D721Med (cell line): ENCODE data around the gene TBC1D1.

Experiments
- DNase-seq: peaks from one replicate; pipeline ENCODE4 v3.0.0; 2011; ENCODE audit warnings: low spot score; ENCODE audit not compliant: insufficient read length
- FAIRE-seq: peaks from 2 replicates; lab custom pipeline; 2011; peaks lifted over from hg19 to GRCh38; lab: Jason Lieb, UNC
- TF ChIP-seq, protein P1 (sequence below): IDR thresholded peaks from 2 replicates; pipeline ENCODE4 v1.5.1; 2012; ENCODE audit warnings: mild to moderate bottlenecking, control low read depth; ENCODE audit not compliant: insufficient read depth; ENCODE audit errors: missing control alignments

TBC1D1 gene

GRCh38 chr4:38090455-38091246 lies 199.8 kb downstream of the TBC1D1 start:
- DNase-seq (no peak), FAIRE-seq (no peak)
- TF ChIP-seq, protein P1, sequence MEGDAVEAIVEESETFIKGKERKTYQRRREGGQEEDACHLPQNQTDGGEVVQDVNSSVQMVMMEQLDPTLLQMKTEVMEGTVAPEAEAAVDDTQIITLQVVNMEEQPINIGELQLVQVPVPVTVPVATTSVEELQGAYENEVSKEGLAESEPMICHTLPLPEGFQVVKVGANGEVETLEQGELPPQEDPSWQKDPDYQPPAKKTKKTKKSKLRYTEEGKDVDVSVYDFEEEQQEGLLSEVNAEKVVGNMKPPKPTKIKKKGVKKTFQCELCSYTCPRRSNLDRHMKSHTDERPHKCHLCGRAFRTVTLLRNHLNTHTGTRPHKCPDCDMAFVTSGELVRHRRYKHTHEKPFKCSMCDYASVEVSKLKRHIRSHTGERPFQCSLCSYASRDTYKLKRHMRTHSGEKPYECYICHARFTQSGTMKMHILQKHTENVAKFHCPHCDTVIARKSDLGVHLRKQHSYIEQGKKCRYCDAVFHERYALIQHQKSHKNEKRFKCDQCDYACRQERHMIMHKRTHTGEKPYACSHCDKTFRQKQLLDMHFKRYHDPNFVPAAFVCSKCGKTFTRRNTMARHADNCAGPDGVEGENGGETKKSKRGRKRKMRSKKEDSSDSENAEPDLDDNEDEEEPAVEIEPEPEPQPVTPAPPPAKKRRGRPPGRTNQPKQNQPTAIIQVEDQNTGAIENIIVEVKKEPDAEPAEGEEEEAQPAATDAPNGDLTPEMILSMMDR: no peak

GRCh38 chr4:38091636-38092035 lies 200.8 kb downstream of the TBC1D1 start:
- FAIRE-seq (no peak), DNase-seq (no peak)
- TF ChIP-seq, protein P1: no peak

- FAIRE-seq: no peak
- TF ChIP-seq, protein P1: no peak
- no peak for DNase-seq
These were observed 201.8 kb downstream of the TBC1D1 start for GRCh38 chr4:38092701-38093100.

- TF ChIP-seq, protein P1: no peak
- FAIRE-seq (no peak), DNase-seq (no peak)
These were observed 203.5 kb downstream of the TBC1D1 start for GRCh38 chr4:38094419-38094818.

DNA sequence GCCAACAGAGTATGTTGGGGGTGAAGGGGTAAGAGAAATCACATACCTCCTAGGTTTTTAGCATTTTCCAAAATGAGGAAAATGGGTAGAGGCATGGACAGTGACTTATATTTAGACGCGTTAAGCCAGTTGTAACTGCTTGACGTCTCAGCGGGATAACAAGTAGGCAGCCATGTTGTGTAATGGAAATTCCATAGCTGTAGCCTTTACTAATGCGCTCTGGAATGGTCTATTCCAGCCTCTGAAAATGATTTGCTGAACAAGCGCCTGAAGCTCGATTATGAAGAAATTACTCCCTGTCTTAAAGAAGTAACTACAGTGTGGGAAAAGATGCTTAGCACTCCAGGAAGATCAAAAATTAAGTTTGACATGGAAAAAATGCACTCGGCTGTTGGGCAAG lies 204.8 kb downstream of the TBC1D1 start:
- FAIRE-seq: no peak

GRCh38 chr4:38097818-38098217 lies 206.9 kb downstream of the TBC1D1 start:
- DNase-seq: no peak
- TF ChIP-seq, protein P1: no peak
- FAIRE-seq: no peak

More for the DNA sequence above, 204.8 kb downstream of the TBC1D1 start:
- TF ChIP-seq, protein P1: no peak
- DNase-seq: no peak

DNA sequence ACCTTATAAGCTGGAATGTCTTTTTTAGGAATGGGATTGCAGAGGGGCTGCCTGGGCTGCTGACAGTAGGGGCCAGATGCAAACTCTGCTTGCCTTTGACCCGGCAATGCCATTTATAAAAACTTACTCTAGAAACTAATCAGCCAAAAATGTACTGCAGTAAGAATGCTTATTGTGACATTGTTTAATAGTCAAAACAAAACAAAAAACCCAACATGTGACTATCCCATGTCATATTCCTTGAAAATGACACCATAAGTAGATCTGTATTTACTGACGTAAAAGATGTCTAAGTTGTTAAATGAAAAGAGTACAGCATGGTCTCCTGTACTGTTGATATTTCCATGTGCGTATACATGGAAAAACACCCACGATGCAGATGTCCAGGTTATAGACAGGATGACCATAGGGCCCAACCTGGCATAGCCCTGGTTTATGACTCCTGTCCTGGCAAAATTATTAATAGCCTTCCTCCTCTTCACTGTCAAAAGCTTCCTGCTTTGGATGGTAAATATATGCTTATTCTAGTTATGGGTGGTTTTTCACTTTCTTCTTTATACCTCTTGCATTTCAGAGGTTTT lies 208.2 kb downstream of the TBC1D1 start:
- DNase-seq: no peak
- no peak for FAIRE-seq
- TF ChIP-seq, protein P1: no peak
